ENCODE results near the gene TIE1. TPM values are rescaled to one million over a fixed set of nuclear protein-coding genes. Genes with fewer than 3 reads are reported as not detected.

Gene TIE1
- total and polyA plus RNA-seq, 9 donors = 6.4 to 29.3 (median 11.5) TPM

DNA sequence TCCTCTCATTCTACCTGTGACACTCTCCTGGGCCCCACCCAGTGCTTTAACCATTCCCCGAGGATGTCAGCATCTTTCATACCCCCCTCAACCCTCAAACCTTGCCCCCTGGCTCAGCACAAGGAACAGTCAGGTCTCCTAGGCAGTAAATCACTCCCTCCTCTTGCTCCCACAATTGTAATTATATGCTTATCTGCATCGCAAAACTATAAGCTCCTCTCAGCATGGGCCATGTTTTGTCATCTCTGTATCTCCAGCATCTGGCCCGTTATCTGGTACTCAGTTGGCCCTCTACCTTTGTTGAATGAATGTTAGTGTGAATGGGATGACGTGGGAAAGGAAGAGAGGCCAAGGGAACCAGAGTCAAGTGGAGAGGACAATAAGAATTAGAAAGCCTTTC, 69.8 kb downstream of the TIE1 start:
- WGBS, 3 donors = 71 to 79% (median 76%) methylated on average over 4 of the region's 4 CpGs
- Histone ChIP-seq H3K36me3 (no peaks in the 10 kb centered on the region), H3K4me1 (ENCODE audit: insufficient read depth) (peaks cover 11% of the 10 kb centered on the region), H3K27ac (no peak overlapping the region), H3K4me3 (no peak overlapping the region), H3K27me3 (no peaks in the 10 kb centered on the region), H3K9me3 (no peaks in the 10 kb centered on the region)
- TF ChIP-seq, protein P1, sequence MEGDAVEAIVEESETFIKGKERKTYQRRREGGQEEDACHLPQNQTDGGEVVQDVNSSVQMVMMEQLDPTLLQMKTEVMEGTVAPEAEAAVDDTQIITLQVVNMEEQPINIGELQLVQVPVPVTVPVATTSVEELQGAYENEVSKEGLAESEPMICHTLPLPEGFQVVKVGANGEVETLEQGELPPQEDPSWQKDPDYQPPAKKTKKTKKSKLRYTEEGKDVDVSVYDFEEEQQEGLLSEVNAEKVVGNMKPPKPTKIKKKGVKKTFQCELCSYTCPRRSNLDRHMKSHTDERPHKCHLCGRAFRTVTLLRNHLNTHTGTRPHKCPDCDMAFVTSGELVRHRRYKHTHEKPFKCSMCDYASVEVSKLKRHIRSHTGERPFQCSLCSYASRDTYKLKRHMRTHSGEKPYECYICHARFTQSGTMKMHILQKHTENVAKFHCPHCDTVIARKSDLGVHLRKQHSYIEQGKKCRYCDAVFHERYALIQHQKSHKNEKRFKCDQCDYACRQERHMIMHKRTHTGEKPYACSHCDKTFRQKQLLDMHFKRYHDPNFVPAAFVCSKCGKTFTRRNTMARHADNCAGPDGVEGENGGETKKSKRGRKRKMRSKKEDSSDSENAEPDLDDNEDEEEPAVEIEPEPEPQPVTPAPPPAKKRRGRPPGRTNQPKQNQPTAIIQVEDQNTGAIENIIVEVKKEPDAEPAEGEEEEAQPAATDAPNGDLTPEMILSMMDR (IDR thresholded peaks at IDR 0.05) = no peak
- TF ChIP-seq EP300 (IDR thresholded peaks at IDR 0.05) = no peak
- no peak for TF ChIP-seq POLR2A (IDR thresholded peaks at IDR 0.05)
- intact Hi-C loops (cut with DNase I) = no loop called here
- DNase-seq = no peak

DNA sequence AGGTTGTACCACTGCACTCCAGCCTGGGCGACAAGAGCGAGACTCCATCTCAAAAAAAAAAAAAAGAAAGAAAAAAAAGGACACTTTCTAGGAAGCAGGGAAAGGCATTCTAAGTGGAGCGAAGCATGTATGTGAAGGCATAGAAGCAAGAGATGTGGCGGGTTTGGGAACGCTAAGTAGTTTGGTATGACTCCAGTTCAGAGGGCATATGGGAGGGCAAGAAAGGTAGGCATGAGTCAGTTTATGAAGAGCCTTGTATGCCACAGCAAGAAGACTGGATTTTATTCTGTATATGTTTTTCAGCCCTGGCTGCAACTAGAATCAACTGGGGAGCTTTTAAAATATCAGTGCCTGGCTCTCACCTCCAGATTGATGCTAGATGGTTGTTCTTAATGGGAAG, 71.4 kb downstream of the TIE1 start:
- no peaks in the 10 kb centered on the region for H3K36me3 ChIP-seq
- intact Hi-C loops (cut with DNase I) = no loop called here
- 90 to 94% (median 93%) methylated on average over 5 of the region's 5 CpGs for WGBS, 3 donors
- H3K27me3 ChIP-seq = no peaks in the 10 kb centered on the region
- DNase-seq = no peak
- H3K4me1 ChIP-seq (ENCODE audit: insufficient read depth) = peaks cover 5% of the 10 kb centered on the region
- no peaks in the 10 kb centered on the region for H3K9me3 ChIP-seq
- H3K27ac ChIP-seq = no peak overlapping the region
- no peak for TF ChIP-seq POLR2A (IDR thresholded peaks at IDR 0.05)
- TF ChIP-seq, protein P1 (IDR thresholded peaks at IDR 0.05) = no peak
- no peak for TF ChIP-seq EP300 (IDR thresholded peaks at IDR 0.05)
- no peak overlapping the region for H3K4me3 ChIP-seq

Small RNA genes within 50 kb of the gene (microRNA-seq; reads per million reads assigned to microRNA genes)
- gene MIR6734 = 0 to 0.89 (median 0.79) reads per million in 3 donors

Other genes with a start within 250 kb of the TIE1 start
- 10 to 100 TPM; 22.1 to 49.3 (median 38.5) TPM for gene EBNA1BP2, start 128.7 kb upstream of the TIE1 start, total RNA-seq
- gene EBNA1BP2, start 128.7 kb upstream of the TIE1 start, polyA plus RNA-seq = 10 to 100 TPM; 38.5 to 59.7 TPM
- gene CFAP57, start 128.7 kb upstream of the TIE1 start, total RNA-seq = 10 to 100 TPM in 1 of 7 donors, 1 to 10 TPM in 2, under 1 TPM in 4; 0.13 to 13.2 (median 0.97) TPM
- gene CFAP57, start 128.7 kb upstream of the TIE1 start, polyA plus RNA-seq = under 1 TPM; 0.18 to 0.40 TPM
- 10 to 100 TPM in 1 of 7 donors, 1 to 10 TPM in 4, under 1 TPM in 2; 0.23 to 20.6 (median 1.9) TPM for gene TMEM125, start 31.0 kb upstream of the TIE1 start, total RNA-seq
- gene TMEM125, start 31.0 kb upstream of the TIE1 start, polyA plus RNA-seq = 1 to 10 TPM in 1 of 2 donors, under 1 TPM in 1; 0.52 to 1.1 TPM
- gene C1orf210, start 15.4 kb upstream of the TIE1 start, total RNA-seq = 1 to 10 TPM in 2 of 7 donors, under 1 TPM in 3, not detected in 2; 0.42 to 2.1 (median 0.72) TPM
- not detected for gene C1orf210, start 15.4 kb upstream of the TIE1 start, polyA plus RNA-seq
- gene MPL, start 36.8 kb downstream of the TIE1 start, total RNA-seq = 1 to 10 TPM in 3 of 7 donors, under 1 TPM in 3, not detected in 1; 0.36 to 2.6 (median 1.4) TPM
- gene MPL, start 36.8 kb downstream of the TIE1 start, polyA plus RNA-seq = under 1 TPM; 0.35 to 0.63 TPM
- gene CDC20, start 58.0 kb downstream of the TIE1 start, total RNA-seq = 1 to 10 TPM in 3 of 7 donors, under 1 TPM in 3, not detected in 1; 0.50 to 2.0 (median 1.3) TPM
- 1 to 10 TPM; 1.1 to 2.9 TPM for gene CDC20, start 58.0 kb downstream of the TIE1 start, polyA plus RNA-seq
- 10 to 100 TPM; 10.0 to 50.6 (median 34.1) TPM for gene ELOVL1, start 67.0 kb downstream of the TIE1 start, total RNA-seq
- gene ELOVL1, start 67.0 kb downstream of the TIE1 start, polyA plus RNA-seq = 100 to 1,000 TPM in 1 of 2 donors, 10 to 100 TPM in 1; 42.8 to 130 TPM
- 10 to 100 TPM; 13.7 to 39.3 (median 24.0) TPM for gene MED8, start 88.8 kb downstream of the TIE1 start, total RNA-seq
- 10 to 100 TPM; 26.0 to 40.0 TPM for gene MED8, start 88.8 kb downstream of the TIE1 start, polyA plus RNA-seq
- 10 to 100 TPM; 25.5 to 89.3 (median 60.9) TPM for gene SZT2, start 88.9 kb downstream of the TIE1 start, total RNA-seq
- 10 to 100 TPM; 16.8 to 17.6 TPM for gene SZT2, start 88.9 kb downstream of the TIE1 start, polyA plus RNA-seq
- gene HYI, start 152.9 kb downstream of the TIE1 start, total RNA-seq = 10 to 100 TPM; 57.3 to 94.4 (median 78.9) TPM
- gene HYI, start 152.9 kb downstream of the TIE1 start, polyA plus RNA-seq = 10 to 100 TPM; 16.6 to 77.2 TPM
- gene PTPRF, start 229.9 kb downstream of the TIE1 start, total RNA-seq = 100 to 1,000 TPM in 3 of 7 donors, 10 to 100 TPM in 4; 26.3 to 165 (median 95.5) TPM
- gene PTPRF, start 229.9 kb downstream of the TIE1 start, polyA plus RNA-seq = 10 to 100 TPM; 24.4 to 35.4 TPM

All from ovary (tissue), 9 donors.